Measurements from ENCODE around the gene CADPS.

The CADPS gene

GRCh38 chr3:62724503-62724902 is 150.7 kb downstream of the CADPS start:
- Histone ChIP-seq H3K36me3 (no peaks in the 10 kb centered on the region), H3K27me3 (no peaks in the 10 kb centered on the region), H3K4me3 (no peak overlapping the region), H3K9me3 (no peaks in the 10 kb centered on the region), H3K27ac (no peak overlapping the region), H3K4me1 (peaks cover 0 to 7% (median 2%) of the 10 kb centered on the region in 4 donors)
- no peak for TF ChIP-seq CTCF (IDR thresholded peaks at IDR 0.05)
- DNase-seq, result no peak
- intact Hi-C loops (cut with DNase I; ENCODE audit: low total_unique reads), result no loop called here

- no peaks in the 10 kb centered on the region for H3K36me3 ChIP-seq
These were observed 151.3 kb downstream of the CADPS start for GRCh38 chr3:62723914-62724217.

DNA sequence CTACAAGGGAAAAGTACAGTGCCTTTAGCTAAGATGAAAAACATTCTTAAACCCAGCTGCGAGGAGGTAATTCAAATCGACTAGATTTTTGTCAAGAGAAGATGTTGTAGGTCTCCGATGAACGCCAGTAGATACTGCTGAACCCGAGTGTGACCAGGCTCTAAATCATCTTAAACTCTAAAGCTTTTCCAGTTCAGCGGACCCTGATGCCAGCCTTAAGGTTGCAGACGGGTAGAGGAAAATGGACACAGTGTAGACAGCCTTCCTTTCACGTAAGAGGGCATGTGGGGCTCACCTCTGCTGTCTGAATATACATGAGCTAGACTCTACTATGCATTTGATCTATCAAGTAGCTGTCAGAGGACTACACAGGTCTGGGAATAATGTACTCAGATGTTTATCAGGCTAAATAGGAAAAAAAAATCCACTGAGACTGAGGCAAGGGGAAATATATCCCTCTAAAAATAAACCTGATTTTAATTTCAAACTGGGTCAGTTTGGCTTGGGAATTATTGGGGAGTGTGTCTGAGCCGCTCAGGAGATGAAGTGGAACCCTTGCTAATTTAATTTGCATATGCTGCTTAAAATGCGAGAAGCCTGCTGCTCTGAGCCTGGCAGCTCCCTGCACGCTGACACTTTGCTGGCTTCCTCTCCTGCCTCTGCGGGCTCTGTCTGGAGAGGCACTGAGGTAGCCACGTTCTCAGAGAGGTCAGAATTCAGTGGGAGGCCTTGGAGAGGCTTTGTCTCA is 151.9 kb downstream of the CADPS start:
- H3K27ac ChIP-seq, result no peak overlapping the region
- peaks cover 0 to 7% (median 2%) of the 10 kb centered on the region in 4 donors for H3K4me1 ChIP-seq
- H3K9me3 ChIP-seq, result no peaks in the 10 kb centered on the region
- no peaks in the 10 kb centered on the region for H3K36me3 ChIP-seq
- intact Hi-C loops (cut with DNase I; ENCODE audit: low total_unique reads), result no loop called here
- H3K27me3 ChIP-seq, result no peaks in the 10 kb centered on the region
- no peak for TF ChIP-seq CTCF (IDR thresholded peaks at IDR 0.05)
- DNase-seq, result no peak
- no peak overlapping the region for H3K4me3 ChIP-seq

More at GRCh38 chr3:62723914-62724217, 151.3 kb downstream of the CADPS start:
- no peak overlapping the region for H3K27ac ChIP-seq
- peaks cover 0 to 7% (median 2%) of the 10 kb centered on the region in 4 donors for H3K4me1 ChIP-seq
- no peak overlapping the region for H3K4me3 ChIP-seq
- H3K9me3 ChIP-seq, result no peaks in the 10 kb centered on the region
- DNase-seq, result no peak
- no peaks in the 10 kb centered on the region for H3K27me3 ChIP-seq
- intact Hi-C loops (cut with DNase I; ENCODE audit: low total_unique reads), result no loop called here
- TF ChIP-seq CTCF (IDR thresholded peaks at IDR 0.05), result no peak

GRCh38 chr3:62722344-62722743 is 152.9 kb downstream of the CADPS start:
- DNase-seq, result no peak
- H3K4me1 ChIP-seq, result peaks cover 0 to 6% (median 0%) of the 10 kb centered on the region in 4 donors
- no peaks in the 10 kb centered on the region for H3K27me3 ChIP-seq

DNA sequence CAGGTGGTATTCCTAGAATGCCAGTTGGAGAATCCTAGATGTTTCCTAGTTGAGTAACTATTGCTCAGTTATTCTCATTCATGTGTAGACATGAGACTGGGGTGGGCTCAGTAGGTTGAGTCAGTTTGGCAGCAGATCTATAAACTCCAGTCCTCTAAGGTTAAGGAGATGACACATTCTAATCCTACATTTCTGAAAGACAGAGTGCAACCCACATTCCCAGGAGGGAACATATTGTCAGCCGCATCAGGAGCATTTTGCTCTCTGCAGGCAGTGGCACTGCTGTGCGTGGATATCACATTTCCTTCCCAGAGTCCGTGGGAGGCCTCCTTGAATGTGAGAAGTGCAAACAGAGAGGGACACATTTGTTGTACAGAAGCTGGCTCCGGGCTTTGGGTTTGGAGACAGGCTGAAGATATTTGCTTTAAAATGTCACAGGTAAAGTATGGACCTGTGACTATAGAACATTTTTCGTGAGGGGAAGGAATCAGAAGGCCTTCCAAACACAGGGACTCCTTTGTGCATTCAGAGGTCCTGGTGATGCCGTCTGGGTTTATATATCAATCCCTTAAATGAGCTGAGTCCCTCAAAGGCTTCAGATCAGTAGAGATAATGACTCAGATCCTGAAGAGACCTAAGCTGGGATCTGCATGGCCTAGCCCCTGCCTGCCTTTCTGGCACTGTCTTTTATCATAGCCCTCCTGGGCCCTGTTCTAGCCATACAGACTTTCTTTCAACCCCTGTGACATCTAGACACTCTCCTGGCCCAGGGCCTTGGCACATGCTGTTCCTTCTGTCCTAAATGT is 156.5 kb downstream of the CADPS start:
- intact Hi-C loops (cut with DNase I; ENCODE audit: low total_unique reads), result no loop called here
- Histone ChIP-seq H3K9me3 (no peaks in the 10 kb centered on the region), H3K36me3 (no peaks in the 10 kb centered on the region), H3K27me3 (no peaks in the 10 kb centered on the region), H3K27ac (no peak overlapping the region), H3K4me3 (no peak overlapping the region), H3K4me1 (no peaks in the 10 kb centered on the region)
- no peak for TF ChIP-seq CTCF (IDR thresholded peaks at IDR 0.05)
- no peak for DNase-seq

More at GRCh38 chr3:62722344-62722743, 152.9 kb downstream of the CADPS start:
- TF ChIP-seq CTCF (IDR thresholded peaks at IDR 0.05), result no peak
- Histone ChIP-seq H3K36me3 (no peaks in the 10 kb centered on the region), H3K9me3 (no peaks in the 10 kb centered on the region), H3K4me3 (no peak overlapping the region), H3K27ac (no peak overlapping the region)
- intact Hi-C loops (cut with DNase I; ENCODE audit: low total_unique reads), result no loop called here
